Heart left ventricle (tissue), 13 donors: ENCODE data around the gene ZBTB3.

Experiments
- CTCF ChIP-seq, 12 donors: fragments of 200-600 bp; sonication (generic) in 4 of 12; IDR thresholded peaks; one replicate each; pipeline versions ENCODE4 v1.5.0 to v1.8.0; 2018 to 2022; ENCODE audit warnings: antibody characterized with exemption in 12 of 12, mild to moderate bottlenecking in 5 of 12
- POLR2A ChIP-seq, 2 donors: fragments of 450-650 bp; IDR thresholded peaks; one replicate each; pipeline ENCODE4 v1.6.1; 2017; ENCODE audit warnings: antibody characterized with exemption in 2 of 2, mild to moderate bottlenecking in 2 of 2, moderate library complexity in 2 of 2
- donor health status: ischemic (EF 13 %, LVEDD 7.1; RV severe dilation, severe dysfunction).
- donor health status: DM: no; HTN: yes; CAD: no.
- donor health status: DM: no; HTN: no; CAD: no.
- donor health status: ischemic (EF 25% LVEDD 6.9; RV normal size, moderate dysfunction).
- donor health status: ischemic (EF 25% LVEDD 5.7; RV mildly dilated, moderate dysfunction).
- donor health status: ischemic (EF 35%, LVEDD 5.7; RV mildly dilated, moderate dysfunction).
- donor health status: nonischemic (EF 11% LVEDD 7.7; RV severe dilation, severe dysfunction).
- donor health status: DM: yes; HTN: yes; CAD: no.
- donor health status: PGD.
- donor health status: ischemic (EF 29% LVEDD 5.4; RV normal size, mild dysfunction).
- donor health status: nonischemic (EF 23%, LVEDD 6.1; RV moderate dilation, normal function).

DNA sequence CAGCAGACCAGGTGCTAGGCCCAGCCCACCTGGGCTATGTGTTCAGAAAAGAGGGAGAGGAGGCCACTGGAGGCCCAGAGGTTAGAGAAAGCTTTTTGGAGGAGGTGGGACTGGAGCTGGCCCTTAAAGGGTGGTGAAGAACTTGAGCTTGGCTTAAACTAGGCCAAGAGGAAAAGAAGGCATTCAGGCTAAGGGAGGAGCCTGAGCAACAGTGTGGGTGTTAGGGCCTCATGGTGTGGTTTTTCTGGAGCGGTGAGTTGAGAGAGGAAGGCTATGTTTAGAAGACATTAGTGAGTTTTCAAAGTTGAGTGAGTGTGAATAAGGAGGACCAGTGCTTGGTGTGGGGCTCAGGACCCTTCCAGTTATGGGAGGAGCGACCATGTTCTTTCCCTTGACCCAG is 23.4 kb upstream of the ZBTB3 start:
- TF ChIP-seq CTCF (IDR thresholded peaks at IDR 0.05), result no peak
- no peak for TF ChIP-seq POLR2A (IDR thresholded peaks at IDR 0.05)
